Calu3 (cell line): Measurements from ENCODE around the gene ASB1. TPM values are rescaled to one million over a fixed set of nuclear protein-coding genes. Genes with fewer than 3 reads are reported as not detected.

Source experiments
- BruUV-seq: library from RNA; stranded (reverse); fragments of 400-500 nt; replicated peaks from 2 replicates; lab custom pipeline; 2021; lab: Mats Ljungman, UMichigan
- CTCF ChIA-PET: fragments of 300-600 bp; sonication (Branson Sonifier 250); formaldehyde crosslinking; loops from one replicate; lab custom pipeline; 2022; ENCODE audit warnings: antibody characterized with exemption; lab: Charles Lee
- DNase-seq: peaks from one replicate; pipeline ENCODE4 v3.0.0; 2022
- H3K27ac Mint-ChIP-seq: one replicate; pipeline ENCODE4 v1.8.0; 2022; ENCODE audit warnings: mixed read lengths; ENCODE audit not compliant: unreplicated experiment
- H3K27me3 Mint-ChIP-seq: one replicate; pipeline ENCODE4 v1.8.0; 2022; ENCODE audit warnings: mixed read lengths; ENCODE audit not compliant: unreplicated experiment
- H3K36me3 Mint-ChIP-seq: one replicate; pipeline ENCODE4 v1.8.0; 2022; ENCODE audit warnings: mild to moderate bottlenecking, moderate library complexity, mixed read lengths; ENCODE audit not compliant: insufficient read depth, unreplicated experiment
- H3K4me1 Mint-ChIP-seq: one replicate; pipeline ENCODE4 v1.8.0; 2022; ENCODE audit warnings: mild to moderate bottlenecking, low read depth, mixed read lengths; ENCODE audit not compliant: unreplicated experiment
- H3K4me3 Mint-ChIP-seq: one replicate; pipeline ENCODE4 v1.8.0; 2022; ENCODE audit warnings: mild to moderate bottlenecking, low read depth, moderate library complexity, mixed read lengths; ENCODE audit not compliant: unreplicated experiment
- H3K9me3 Mint-ChIP-seq: one replicate; pipeline ENCODE4 v1.8.0; 2022; ENCODE audit warnings: low read depth, mixed read lengths; ENCODE audit not compliant: unreplicated experiment
- CTCF ChIP-seq: fragments of 200-600 bp; IDR thresholded peaks from one replicate; pipeline ENCODE4 v1.8.0; 2022; ENCODE audit warnings: antibody characterized with exemption; ENCODE audit not compliant: unreplicated experiment
- intact Hi-C: fragments of 100-400 bp; cut with micrococcal nuclease; formaldehyde crosslinking; loops from one replicate; pipeline ENCODE4 v1.10.0; 2022; ENCODE audit not compliant: unreplicated experiment
- total RNA-seq: library from RNA; stranded (reverse); gene quantifications from 2 replicates; pipeline ENCODE4 v1.2.3, GENCODE V29; 2022

The ASB1 gene
- total RNA-seq, 1 experiment from 2014 or later = 71.6 TPM

- Mint-ChIP-seq H3K27ac (no peak overlapping the region), H3K4me1 (no peaks in the 10 kb centered on the region), H3K4me3 (no peak overlapping the region), H3K27me3 (no peaks in the 10 kb centered on the region), H3K36me3 (no peaks in the 10 kb centered on the region), H3K9me3 (peaks cover 5% of the 10 kb centered on the region)
- no peak for TF ChIP-seq CTCF
- CTCF ChIA-PET = no interaction called here
- intact Hi-C loops = no loop called here
- no peak for DNase-seq
- no TSS peak for BruUV-seq
These were observed 51.5 kb downstream of the ASB1 start for GRCh38 chr2:238478216-238478615.

- intact Hi-C loops = no loop called here
- Mint-ChIP-seq H3K27me3 (no peaks in the 10 kb centered on the region), H3K9me3 (peaks cover 5% of the 10 kb centered on the region), H3K4me1 (no peaks in the 10 kb centered on the region), H3K4me3 (no peak overlapping the region), H3K36me3 (no peaks in the 10 kb centered on the region), H3K27ac (no peak overlapping the region)
- BruUV-seq = no TSS peak
- CTCF ChIA-PET = no interaction called here
- TF ChIP-seq CTCF = no peak
- no peak for DNase-seq
These were observed 53.1 kb downstream of the ASB1 start for GRCh38 chr2:238479847-238480246.

GRCh38 chr2:238483021-238483420, 56.3 kb downstream of the ASB1 start:
- H3K9me3 Mint-ChIP-seq = peaks cover 5% of the 10 kb centered on the region
- no peaks in the 10 kb centered on the region for H3K4me1 Mint-ChIP-seq
- no peak overlapping the region for H3K4me3 Mint-ChIP-seq
- no peak for TF ChIP-seq CTCF
- CTCF ChIA-PET = no interaction called here
- no peak overlapping the region for H3K27ac Mint-ChIP-seq
- no TSS peak for BruUV-seq
- no peak for DNase-seq
- no peaks in the 10 kb centered on the region for H3K27me3 Mint-ChIP-seq
- intact Hi-C loops = no loop called here
- no peaks in the 10 kb centered on the region for H3K36me3 Mint-ChIP-seq

- Mint-ChIP-seq H3K27ac (no peak overlapping the region), H3K27me3 (no peaks in the 10 kb centered on the region), H3K9me3 (peaks cover 2% of the 10 kb centered on the region), H3K4me1 (no peaks in the 10 kb centered on the region), H3K4me3 (no peak overlapping the region), H3K36me3 (no peaks in the 10 kb centered on the region)
- intact Hi-C loops = no loop called here
- CTCF ChIA-PET = no interaction called here
- no peak for TF ChIP-seq CTCF
- BruUV-seq = no TSS peak
- no peak for DNase-seq
These were observed 56.9 kb downstream of the ASB1 start for GRCh38 chr2:238483656-238484055.
